Ovary (tissue), 3 donors: ENCODE results near the gene FASTK.

ENCODE experiments used
- EP300 ChIP-seq: sonication (generic); formaldehyde crosslinking; IDR thresholded peaks from one replicate; pipeline ENCODE4 v1.6.1; 2017; ENCODE audit warnings: antibody characterized with exemption
- POLR2A ChIP-seq: fragments of 450-650 bp; IDR thresholded peaks from one replicate; pipeline ENCODE4 v1.6.1; 2017; ENCODE audit warnings: antibody characterized with exemption, mild to moderate bottlenecking, moderate library complexity
- TF ChIP-seq, protein P1 (sequence below), 3 donors: fragments of 450-650 bp in 2 of 3; fragments of 200-600 bp in 1 of 3; IDR thresholded peaks; one replicate each; pipeline versions ENCODE4 v1.5.1 to v1.8.0; 2016 to 2022; ENCODE audit warnings: antibody characterized with exemption in 3 of 3, mild to moderate bottlenecking in 1 of 3
- donor health status: DM: no; HTN: no; CAD: no.

- TF ChIP-seq, protein P1, sequence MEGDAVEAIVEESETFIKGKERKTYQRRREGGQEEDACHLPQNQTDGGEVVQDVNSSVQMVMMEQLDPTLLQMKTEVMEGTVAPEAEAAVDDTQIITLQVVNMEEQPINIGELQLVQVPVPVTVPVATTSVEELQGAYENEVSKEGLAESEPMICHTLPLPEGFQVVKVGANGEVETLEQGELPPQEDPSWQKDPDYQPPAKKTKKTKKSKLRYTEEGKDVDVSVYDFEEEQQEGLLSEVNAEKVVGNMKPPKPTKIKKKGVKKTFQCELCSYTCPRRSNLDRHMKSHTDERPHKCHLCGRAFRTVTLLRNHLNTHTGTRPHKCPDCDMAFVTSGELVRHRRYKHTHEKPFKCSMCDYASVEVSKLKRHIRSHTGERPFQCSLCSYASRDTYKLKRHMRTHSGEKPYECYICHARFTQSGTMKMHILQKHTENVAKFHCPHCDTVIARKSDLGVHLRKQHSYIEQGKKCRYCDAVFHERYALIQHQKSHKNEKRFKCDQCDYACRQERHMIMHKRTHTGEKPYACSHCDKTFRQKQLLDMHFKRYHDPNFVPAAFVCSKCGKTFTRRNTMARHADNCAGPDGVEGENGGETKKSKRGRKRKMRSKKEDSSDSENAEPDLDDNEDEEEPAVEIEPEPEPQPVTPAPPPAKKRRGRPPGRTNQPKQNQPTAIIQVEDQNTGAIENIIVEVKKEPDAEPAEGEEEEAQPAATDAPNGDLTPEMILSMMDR (IDR thresholded peaks at IDR 0.05), result no peak
- TF ChIP-seq POLR2A, result no peak
- TF ChIP-seq EP300, result no peak
Measured at GRCh38 chr7:151091431-151091830, 10.8 kb upstream of the FASTK start.
